Psoas muscle (tissue), 8 donors: Measurements from ENCODE around the gene SPTBN1. TPM values are rescaled to one million over a fixed set of nuclear protein-coding genes. Genes with fewer than 3 reads are reported as not detected.

ENCODE experiments used
- ATAC-seq, 4 donors: fragments of 200-7000 bp; cut with Tn5 transposase; one replicate each; pipeline ENCODE4 v1.9.1; 2020; ENCODE audit warnings: moderate library complexity in 3 of 4, mild to moderate bottlenecking in 2 of 4
- DNase-seq, 2 donors: peaks; one replicate each; pipeline ENCODE4 v3.0.0-alpha.2; 2020
- H3K27ac ChIP-seq: fragments of 200-600 bp; one replicate; pipeline ENCODE4 v1.8.0; 2022
- H3K27me3 ChIP-seq, 3 donors: fragments of 200-600 bp in 1 of 3; one replicate each; pipeline versions ENCODE4 v1.6.1 to v1.8.0; 2013 to 2022; ENCODE audit warnings: low read length in 2 of 3, mild to moderate bottlenecking in 2 of 3, moderate library complexity in 1 of 3; ENCODE audit not compliant: insufficient read depth in 3 of 3
- H3K36me3 ChIP-seq, 2 donors: fragments of 200-600 bp in 1 of 2; one replicate each; pipeline versions ENCODE4 v1.6.1 to v1.8.0; 2013 to 2022; ENCODE audit warnings: low read depth in 1 of 2, mild to moderate bottlenecking in 1 of 2, moderate library complexity in 1 of 2; ENCODE audit not compliant: insufficient read depth in 1 of 2
- H3K4me1 ChIP-seq: fragments of 200-600 bp; one replicate; pipeline ENCODE4 v1.8.0; 2022
- H3K4me3 ChIP-seq: fragments of 200-600 bp; one replicate; pipeline ENCODE4 v1.8.0; 2022; ENCODE audit warnings: mild to moderate bottlenecking
- H3K9me3 ChIP-seq: fragments of 200-600 bp; one replicate; pipeline ENCODE4 v1.8.0; 2022
- CTCF ChIP-seq: fragments of 200-600 bp; IDR thresholded peaks from one replicate; pipeline ENCODE4 v1.8.0; 2022; ENCODE audit warnings: antibody characterized with exemption
- WGBS, 3 donors: extraction: QIAGEN DNeasy Blood & Tissue Kit; methylation state at CpG; one replicate each; pipeline versions ENCODE4 v1.1.6 to v1.1.7; 2013; 5-methylcytosine and 5-hydroxymethylcytosine counted together
- intact Hi-C, 2 donors: fragments of 100-400 bp; cut with DNase I; formaldehyde crosslinking; loops; one replicate each; pipeline versions ENCODE4 v1.11.0 to v1.14.2; 2022
- polyA plus RNA-seq, 3 donors: library from polyadenylated mRNA; stranded (reverse); fragments of 200-250 nt; gene quantifications; one replicate each; pipeline ENCODE4 v1.2.3, GENCODE V29; 2013
- total RNA-seq, 4 donors: library from RNA; stranded (reverse); fragmentation: NEBNext Ultra II Directional in 2 of 4; extraction: Animal tissue kit (Norgen Biotek cat#: 25700) in 2 of 4; gene quantifications; one replicate each; pipeline versions ENCODE4 v1.2.1 to v1.2.4, GENCODE V29; 2021 to 2023
- donor health status: healthy with polysubstance abuse.
- donor health status: DM: no; HTN: no; CAD: no; lungs with moderate emphysema.
- donor health status: Bipolar disorder and iron deficiency.
- donor health status: healthy.
- donor health status: DM: yes; HTN: yes; CAD: no.
- donor health status: DM: no; HTN: no; CAD: no.
- donor health status: DM: no; HTN: no; CAD: no.
- donor health status: DM: yes; HTN: yes; CAD: no.

The SPTBN1 gene
- total and polyA plus RNA-seq, 7 donors: 22.9 to 180 (median 87.8) TPM

DNA sequence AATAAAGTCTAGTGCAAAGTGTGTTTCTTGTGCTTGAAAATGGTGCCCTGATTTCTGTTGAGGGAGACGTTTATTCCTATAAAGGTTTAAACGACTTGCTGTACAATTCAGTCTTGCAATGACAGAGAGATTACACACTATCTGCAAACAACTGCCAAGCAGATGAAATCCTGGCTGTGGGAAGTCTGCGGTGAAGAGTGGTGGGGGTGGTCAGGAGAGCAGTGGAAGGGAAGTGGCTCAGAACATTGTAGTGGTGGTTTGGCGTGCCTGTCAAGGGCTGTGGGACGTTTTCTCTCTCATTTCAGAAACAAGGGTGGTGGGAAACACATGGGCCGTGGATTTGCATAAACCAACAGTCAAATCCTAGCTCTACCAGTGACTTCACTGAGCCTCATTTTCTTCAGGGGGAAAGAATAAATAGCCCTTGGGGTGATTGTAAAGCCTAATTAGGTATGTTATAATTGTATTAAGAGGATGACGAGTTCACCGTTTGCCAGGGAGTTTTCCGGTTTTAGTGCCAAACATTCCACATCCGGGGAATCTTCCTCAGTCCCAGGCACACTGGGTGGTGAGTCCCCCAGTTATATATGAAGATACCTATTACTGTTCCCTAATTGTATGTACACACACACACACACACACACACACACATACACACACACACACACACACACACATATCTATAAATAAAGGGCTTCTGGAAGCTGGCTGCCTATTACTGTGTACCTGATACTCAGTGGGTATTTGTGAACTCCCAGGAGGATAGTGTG lies 115.0 kb downstream of the SPTBN1 start:
- Histone ChIP-seq H3K4me1 (peaks cover 51% of the 10 kb centered on the region), H3K27me3 (no peaks in the 10 kb centered on the region), H3K27ac (peak overlapping the region; percentile 68), H3K9me3 (no peaks in the 10 kb centered on the region), H3K36me3 (no peaks in the 10 kb centered on the region), H3K4me3 (no peak overlapping the region)
- TF ChIP-seq CTCF: no peak
- DNase-seq: peak in 1 of 2 donors; percentile 51
- intact Hi-C loops: no loop called here
- 12 to 20% (median 18%) methylated on average over 10 of the region's 10 CpGs for WGBS, 3 donors
- ATAC-seq: peak; percentile 72 to 79 (median 76)

DNA sequence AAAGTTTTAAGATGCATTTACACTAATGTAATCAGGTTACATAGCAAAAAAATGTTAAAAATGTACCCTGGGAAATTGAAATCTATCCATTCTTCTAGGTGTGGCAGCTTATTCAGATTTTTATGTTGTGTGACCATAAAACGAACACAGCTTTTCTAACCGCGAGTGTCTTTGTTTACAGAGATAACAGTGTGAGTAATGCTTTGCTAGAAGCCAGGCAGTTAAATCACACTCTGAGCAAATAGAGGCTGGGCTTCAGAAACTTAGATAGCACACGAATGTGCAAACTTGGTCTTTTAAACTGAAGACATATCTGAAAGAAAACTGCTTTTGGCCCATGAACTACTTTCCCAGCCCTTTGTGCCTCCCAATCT lies 116.1 kb downstream of the SPTBN1 start:
- WGBS, 3 donors: 33 to 42% (median 38%) methylated on average over 4 of the region's 4 CpGs
- Histone ChIP-seq H3K4me1 (peaks cover 57% of the 10 kb centered on the region), H3K27ac (peak overlapping the region; percentile 68), H3K36me3 (no peaks in the 10 kb centered on the region), H3K4me3 (no peak overlapping the region), H3K9me3 (no peaks in the 10 kb centered on the region), H3K27me3 (no peaks in the 10 kb centered on the region)
- ATAC-seq (peak in 2 of 4 donors; percentile 31 to 35), DNase-seq (no peak)
- no peak for TF ChIP-seq CTCF
- intact Hi-C loops: no loop called here

DNA sequence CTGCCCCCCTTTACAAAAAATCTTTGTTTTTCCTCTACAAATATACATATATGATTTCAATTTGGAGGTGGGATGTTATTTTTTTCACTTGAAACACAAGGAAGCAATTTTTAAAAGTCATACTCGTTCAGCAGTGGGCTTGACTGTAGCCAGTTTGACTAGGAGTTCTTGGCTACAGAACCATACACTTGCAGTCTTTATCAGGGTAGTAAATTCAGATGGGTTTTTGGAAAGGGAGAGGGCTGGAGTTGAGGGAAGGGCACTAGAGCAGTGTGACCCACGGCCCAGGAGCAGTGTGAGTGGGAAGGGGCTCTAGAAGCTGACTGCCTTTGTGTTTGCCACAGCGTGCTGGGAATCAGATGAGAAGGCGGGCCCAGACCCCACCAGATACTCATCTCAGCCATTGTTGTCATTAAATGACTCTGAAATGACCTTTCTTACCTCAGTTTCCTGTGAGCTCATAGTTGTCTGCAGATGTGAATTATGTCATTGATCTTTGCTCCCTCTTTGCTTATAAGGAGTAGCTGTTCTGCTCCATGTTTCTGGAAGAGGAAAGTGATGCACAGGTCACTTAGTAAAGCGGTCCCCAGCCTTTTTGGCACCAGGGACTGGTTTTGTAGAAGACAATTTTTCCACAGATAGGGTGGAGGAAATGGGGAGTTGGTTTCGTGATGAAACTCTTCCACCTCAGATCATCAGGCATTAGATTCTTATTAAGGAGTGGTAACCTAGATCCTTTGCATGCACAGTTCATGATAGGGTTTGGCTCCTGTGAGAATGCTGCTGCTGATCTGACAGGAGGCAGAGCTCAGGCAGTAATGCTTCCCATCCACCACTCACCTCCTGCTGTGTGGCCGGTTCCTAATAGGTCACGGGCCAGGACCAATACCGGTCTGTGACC lies 116.8 kb downstream of the SPTBN1 start:
- Histone ChIP-seq H3K4me1 (peaks cover 64% of the 10 kb centered on the region), H3K4me3 (no peak overlapping the region), H3K27me3 (no peaks in the 10 kb centered on the region), H3K36me3 (no peaks in the 10 kb centered on the region), H3K27ac (peak overlapping the region; percentile 68), H3K9me3 (no peaks in the 10 kb centered on the region)
- TF ChIP-seq CTCF: no peak
- no peak for DNase-seq
- 58 to 64% (median 59%) methylated on average over 9 of the region's 9 CpGs for WGBS, 3 donors
- peak in 1 of 4 donors; percentile 12 for ATAC-seq
- intact Hi-C loops: no loop called here

DNA sequence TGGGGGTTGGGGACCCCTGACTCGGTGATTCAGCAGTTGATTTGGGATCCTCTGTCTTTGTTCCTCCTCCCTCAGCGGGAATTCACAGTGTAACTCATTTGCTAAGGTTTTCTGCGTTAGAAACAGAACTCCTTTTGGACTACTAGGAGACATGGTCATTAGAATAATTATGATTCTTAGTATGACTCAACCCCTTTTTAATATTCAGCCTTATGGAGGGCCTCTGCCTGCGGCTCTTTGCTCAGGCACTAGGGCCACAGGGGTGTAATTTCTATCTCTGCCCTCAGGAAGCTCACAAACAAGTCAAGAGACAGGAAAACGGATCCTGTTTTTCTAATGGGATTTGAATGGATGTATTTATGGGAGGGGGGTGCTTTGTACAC lies 117.4 kb downstream of the SPTBN1 start:
- Histone ChIP-seq H3K4me3 (no peak overlapping the region), H3K9me3 (no peaks in the 10 kb centered on the region), H3K36me3 (no peaks in the 10 kb centered on the region), H3K27ac (peak overlapping the region; percentile 68), H3K4me1 (peaks cover 70% of the 10 kb centered on the region), H3K27me3 (no peaks in the 10 kb centered on the region)
- WGBS, 3 donors: 62 to 69% (median 62%) methylated on average over 5 of the region's 5 CpGs
- DNase-seq (no peak), ATAC-seq (no peak)
- no peak for TF ChIP-seq CTCF
- intact Hi-C loops: no loop called here
